Activated CD8-positive, alpha-beta memory T cell treated with anti-CD3 and anti-CD28 coated beads for 1 hour (primary cell): ENCODE measurements around the gene KRT79.
"Not testable (repeated sequence)": the region's sequence is repeated elsewhere in the genome, so short reads cannot be mapped to it uniquely, and the experiment has no call there.

Experiments
- DNase-seq, 2 donors: peaks; one replicate each; pipeline ENCODE4 v3.0.0-alpha.2; 2020; ENCODE audit warnings: low read depth in 1 of 2; ENCODE audit errors: extremely low read depth in 1 of 2

KRT79 gene

DNA sequence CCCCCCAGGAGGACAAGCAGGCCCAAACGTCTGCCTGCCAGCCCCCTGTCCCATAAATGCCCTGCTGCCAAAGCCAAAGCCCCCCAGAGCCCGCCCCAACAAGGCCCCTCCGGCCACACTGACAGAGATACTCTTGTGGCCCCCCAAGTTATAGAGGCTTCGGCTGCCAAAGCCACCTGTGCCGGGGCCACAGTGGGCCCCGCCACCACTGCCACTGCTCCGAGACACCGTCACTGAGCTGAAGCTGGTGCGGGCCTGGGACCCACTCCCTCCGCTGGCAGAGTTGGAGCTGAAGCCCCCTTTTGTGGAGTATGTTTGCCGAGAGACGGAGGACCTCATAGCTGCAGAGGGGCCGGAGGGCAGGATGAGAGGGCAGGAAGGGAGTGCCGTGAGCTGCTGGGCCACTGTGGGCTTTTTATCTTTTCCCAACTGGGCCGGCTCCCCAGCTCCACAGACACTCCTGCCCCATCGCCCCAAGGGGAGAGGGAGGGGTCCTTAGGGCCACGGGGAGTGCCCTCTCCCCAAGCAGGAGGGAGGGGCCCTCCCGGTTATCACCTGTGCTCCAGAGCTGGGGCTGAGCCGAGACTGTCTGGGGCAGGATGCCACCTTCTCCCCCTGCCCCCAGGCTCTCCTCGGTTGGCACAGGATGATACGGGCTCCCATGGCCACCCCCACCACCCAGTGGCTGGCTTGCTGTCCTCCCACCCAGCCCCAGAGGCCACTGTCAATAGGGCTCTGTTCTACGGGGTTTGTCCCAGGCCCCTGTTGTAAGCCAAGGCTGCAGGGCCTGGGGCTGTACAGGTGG, at the start of gene KRT79:
Gene KRT79 (minus strand): TSS at position 390 of the 805 bp plus-strand sequence. CDS start 51 bp downstream, at position 339.
- no peak for DNase-seq

DNA sequence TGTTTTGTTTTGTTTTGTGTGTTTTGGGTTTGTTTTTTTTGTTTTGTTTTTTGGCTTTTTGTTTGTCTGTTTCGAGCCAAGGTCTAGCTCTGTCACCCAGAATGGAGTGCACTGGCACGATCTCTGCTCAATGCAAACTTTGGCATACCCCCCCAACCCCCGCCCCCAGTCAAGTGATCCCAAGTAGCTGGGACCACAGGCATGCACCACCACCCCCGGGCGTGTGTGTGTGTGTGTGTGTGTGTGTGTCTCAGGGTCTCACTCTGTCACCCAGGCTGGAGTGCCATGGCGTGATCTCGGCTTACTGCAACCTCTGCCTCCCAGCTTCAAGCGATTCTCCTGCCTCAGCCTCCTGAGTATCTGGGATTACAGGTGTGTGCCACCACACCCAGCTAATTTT, 46.4 kb upstream of the KRT79 start:
- DNase-seq: not testable (repeated sequence)

- DNase-seq: peak; percentile 30 to 58
Observed at GRCh38 chr12:52879394-52880351, 45.6 kb upstream of the KRT79 start.

- DNase-seq: no peak
Observed at GRCh38 chr12:52878507-52879393, 44.6 kb upstream of the KRT79 start.

DNA sequence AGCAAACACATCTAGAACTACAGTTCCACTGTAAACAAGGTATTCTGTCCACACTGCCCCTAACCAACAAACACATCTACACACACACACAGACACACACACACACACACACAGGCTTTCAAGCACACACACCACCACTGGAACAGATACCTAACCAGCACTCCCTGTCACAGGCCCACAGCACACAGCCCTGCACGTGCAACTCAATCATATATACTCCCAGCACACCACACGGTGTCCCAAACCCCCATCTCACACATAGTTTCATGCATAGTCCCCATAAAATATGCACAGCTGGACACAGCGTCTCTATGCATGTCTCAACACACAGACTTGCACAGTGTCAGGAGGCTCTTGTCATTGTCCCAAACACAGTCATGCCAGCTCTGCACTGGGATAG, 43.1 kb upstream of the KRT79 start:
- no peak for DNase-seq

DNA sequence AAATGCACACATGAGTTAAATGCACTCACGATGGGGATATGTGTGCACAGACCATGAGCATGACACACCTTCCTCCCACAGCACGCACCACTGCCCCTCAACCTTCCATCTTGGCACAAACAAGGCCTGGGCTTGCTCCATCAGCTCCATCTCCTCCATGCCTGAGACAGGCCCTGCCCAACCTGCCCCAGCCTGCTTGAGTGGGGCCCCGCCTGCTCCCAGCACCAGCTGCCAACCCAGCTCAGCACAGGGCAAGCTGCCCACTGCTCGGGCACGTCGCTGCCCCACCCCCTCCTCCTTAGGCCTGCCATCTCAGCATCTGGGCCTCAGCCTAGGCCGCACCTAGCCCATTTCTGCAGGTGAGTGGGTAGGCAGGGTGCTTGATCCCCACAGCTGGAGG, 42.3 kb upstream of the KRT79 start:
- no peak for DNase-seq

DNA sequence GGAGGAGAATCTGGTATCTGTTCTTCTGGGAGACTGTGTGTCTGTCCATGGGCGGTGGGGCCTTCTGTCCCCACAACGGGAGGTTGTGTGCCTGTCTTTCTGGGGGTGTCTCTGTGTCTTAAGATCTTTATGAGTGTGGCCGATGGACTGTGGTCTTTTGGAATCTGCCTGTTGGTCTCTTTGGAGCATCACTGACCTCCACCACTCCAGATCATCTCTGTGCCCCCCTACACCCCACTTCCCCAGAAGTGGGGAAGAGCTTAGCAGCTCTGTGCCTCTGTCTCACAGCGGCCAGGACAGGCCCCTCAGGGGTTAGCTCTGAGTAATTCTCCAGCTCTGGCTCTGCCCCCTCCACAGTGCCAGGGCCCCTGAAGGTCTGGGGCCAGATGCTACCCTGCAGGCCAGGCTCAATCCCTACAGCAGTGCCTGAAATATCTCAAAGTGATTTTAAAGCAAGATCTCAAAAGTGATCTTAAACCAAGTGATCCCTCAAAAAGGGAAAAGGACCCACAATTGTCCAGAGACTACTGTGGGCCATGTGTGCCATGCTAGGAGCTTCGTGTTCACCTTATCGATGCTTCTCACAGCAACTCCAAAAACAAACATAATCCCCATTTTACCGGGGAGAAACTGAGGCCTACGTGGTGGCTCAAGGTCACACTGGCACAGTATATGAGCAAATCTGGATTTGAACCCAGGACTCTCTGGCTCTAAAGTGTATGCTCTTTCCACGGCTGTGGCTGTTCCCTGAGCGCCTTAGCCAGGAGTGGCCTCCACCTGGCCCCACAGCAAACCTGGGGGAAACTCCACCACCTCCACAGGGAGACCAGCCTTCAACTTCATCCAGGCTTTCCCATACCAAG, 40.7 kb upstream of the KRT79 start:
- DNase-seq: no peak

GRCh38 chr12:52873832-52874572, 39.9 kb upstream of the KRT79 start:
- DNase-seq: peak; percentile 16 to 48

GRCh38 chr12:52873513-52873831, 39.4 kb upstream of the KRT79 start:
- no peak for DNase-seq

DNA sequence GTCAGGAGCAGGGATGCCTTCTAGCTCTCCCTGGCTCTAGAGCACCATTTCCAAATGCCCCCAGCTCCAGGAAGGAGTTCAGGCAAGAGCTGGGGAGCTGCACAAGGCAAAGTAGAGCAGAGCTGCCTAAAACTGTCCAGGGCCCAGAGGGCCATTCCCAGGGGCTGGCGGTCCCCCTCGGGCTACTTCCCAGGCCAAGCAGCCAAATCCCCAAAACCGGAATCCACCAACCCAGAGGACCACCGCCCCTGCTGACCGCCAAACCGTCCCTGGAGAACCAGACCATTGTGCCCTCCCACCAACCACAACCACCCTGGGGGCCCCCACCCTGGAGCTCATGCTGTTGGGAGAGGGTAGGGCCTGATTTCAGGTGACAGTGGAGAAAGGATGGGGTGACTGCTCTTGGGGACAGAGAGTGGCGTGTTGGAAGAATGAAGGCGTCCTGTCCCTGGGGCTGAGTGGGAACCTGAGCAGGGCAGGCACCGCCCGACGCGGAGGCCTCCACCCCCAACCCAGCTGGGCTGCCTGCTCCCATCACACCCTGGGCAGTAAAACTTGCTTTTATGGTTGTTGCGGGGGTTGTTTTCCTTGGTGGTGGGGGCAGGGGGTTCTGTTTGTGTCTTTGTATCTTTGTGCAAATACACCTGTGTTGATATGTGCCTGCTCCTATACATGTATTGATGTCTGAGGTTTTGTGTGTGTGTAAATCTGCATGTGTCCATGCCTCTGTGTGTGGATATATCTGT, 38.7 kb upstream of the KRT79 start:
- no peak for DNase-seq

- DNase-seq: no peak
Observed at GRCh38 chr12:52871291-52872039, 37.4 kb upstream of the KRT79 start.

- peak; percentile 59 to 77 for DNase-seq
Observed at GRCh38 chr12:52870361-52871290, 36.5 kb upstream of the KRT79 start.

GRCh38 chr12:52867642-52868041, 33.5 kb upstream of the KRT79 start:
- peak in 1 of 2 donors; percentile 13 for DNase-seq

DNA sequence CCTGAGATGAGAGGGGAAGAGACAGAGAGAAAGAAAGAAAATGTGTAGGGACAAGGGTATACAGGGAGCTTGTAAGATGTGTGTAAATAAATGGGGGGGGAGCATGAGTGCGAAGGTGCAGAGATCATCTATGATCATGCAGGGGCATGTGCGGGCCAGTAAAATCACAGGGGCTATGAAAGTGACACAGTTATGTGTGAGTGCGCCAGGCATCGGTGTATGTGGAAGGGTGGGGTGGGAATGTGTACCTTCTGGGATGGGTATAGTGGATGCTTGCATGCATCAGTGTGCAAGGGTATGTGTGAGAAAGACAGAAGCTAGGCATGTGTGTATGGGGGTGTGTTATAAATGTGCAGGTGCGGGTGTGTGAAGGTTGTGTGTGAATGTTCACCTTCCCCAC, 33.0 kb upstream of the KRT79 start:
- no peak for DNase-seq

- no peak for DNase-seq
Observed at GRCh38 chr12:52865090-52865944, 31.2 kb upstream of the KRT79 start.

DNA sequence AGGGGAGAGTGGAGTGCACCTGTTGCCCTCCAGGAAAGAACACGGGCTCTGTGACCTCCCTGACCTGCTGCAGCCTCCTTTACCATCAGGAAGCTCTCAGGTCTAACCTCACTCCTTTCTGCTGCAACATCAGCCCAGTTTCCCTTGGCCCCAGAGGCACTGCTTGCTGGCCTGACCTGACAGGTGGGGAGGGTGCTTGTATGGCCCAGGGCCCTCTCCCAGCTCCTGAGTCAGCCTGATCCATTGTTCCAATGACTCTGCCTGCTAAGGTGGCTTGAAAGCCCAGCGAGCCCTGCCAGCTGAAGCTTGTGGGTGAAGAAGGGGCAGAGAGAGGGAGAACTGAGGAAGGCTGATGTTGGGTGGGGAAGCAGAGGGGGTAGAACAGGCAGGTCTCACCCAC, 27.9 kb upstream of the KRT79 start:
- DNase-seq: no peak
